Subcutaneous abdominal adipose tissue (tissue), 5 donors: Measurements from ENCODE around the gene EFNA3.
A peak's percentile ranks its signal among the peaks of the same experiment; 100 is the strongest.

Experiments used
- H3K27ac ChIP-seq: one replicate; pipeline ENCODE4 v1.7.0; 2013; ENCODE audit warnings: low read depth, mild to moderate bottlenecking, inconsistent platforms, low read length, moderate library complexity
- H3K27me3 ChIP-seq, 5 donors: one replicate each; pipeline ENCODE4 v1.7.0; 2013; ENCODE audit warnings: low read length in 5 of 5, inconsistent platforms in 1 of 5; ENCODE audit not compliant: control insufficient read depth in 5 of 5, insufficient read depth in 4 of 5
- H3K36me3 ChIP-seq, 5 donors: one replicate each; pipeline ENCODE4 v1.7.0; 2013; ENCODE audit warnings: low read length in 5 of 5; ENCODE audit not compliant: control insufficient read depth in 5 of 5, insufficient read depth in 5 of 5
- H3K4me1 ChIP-seq, 5 donors: one replicate each; pipeline ENCODE4 v1.7.0; 2013; ENCODE audit warnings: low read length in 5 of 5, mild to moderate bottlenecking in 3 of 5, moderate library complexity in 1 of 5; ENCODE audit not compliant: control insufficient read depth in 5 of 5, insufficient read depth in 5 of 5
- H3K4me3 ChIP-seq, 5 donors: one replicate each; pipeline ENCODE4 v1.7.0; 2013; ENCODE audit warnings: low read length in 5 of 5, low read depth in 1 of 5
- H3K9ac ChIP-seq, 5 donors: one replicate each; pipeline ENCODE4 v1.7.0; 2013; ENCODE audit warnings: low read length in 5 of 5, mild to moderate bottlenecking in 4 of 5, moderate library complexity in 3 of 5
- H3K9me3 ChIP-seq, 5 donors: one replicate each; pipeline ENCODE4 v1.7.0; 2013; ENCODE audit warnings: low read length in 5 of 5; ENCODE audit not compliant: control insufficient read depth in 5 of 5
- donor health status: healthy.
- donor health status: healthy.
- donor health status: healthy.
- donor health status: healthy.
- donor health status: healthy.

EFNA3 gene

GRCh38 chr1:155048449-155049334 is 29.9 kb upstream of the EFNA3 start:
- no peak overlapping the region for H3K4me3 ChIP-seq
- no peaks in the 10 kb centered on the region for H3K9me3 ChIP-seq
- no peaks in the 10 kb centered on the region for H3K27me3 ChIP-seq
- no peak overlapping the region for H3K27ac ChIP-seq
- H3K9ac ChIP-seq = peak overlapping the region in 1 of 5 donors; percentile 21
- H3K4me1 ChIP-seq = peaks cover 19 to 57% (median 49%) of the 10 kb centered on the region in 5 donors
- peaks cover 0 to 4% (median under 1%) of the 10 kb centered on the region in 5 donors for H3K36me3 ChIP-seq

GRCh38 chr1:155049651-155050559 is 28.7 kb upstream of the EFNA3 start:
- H3K36me3 ChIP-seq = peaks cover 0 to 16% (median 10%) of the 10 kb centered on the region in 5 donors

GRCh38 chr1:155050560-155051341 is 27.9 kb upstream of the EFNA3 start, which contains the start of gene ADAM15:
Gene ADAM15 (plus strand): TSS chr1:155051316. CDS start chr1:155051387, 71 bp downstream.
- H3K36me3 ChIP-seq = peaks cover 0 to 22% (median 15%) of the 10 kb centered on the region in 5 donors
- H3K4me1 ChIP-seq = peaks cover 13 to 46% (median 46%) of the 10 kb centered on the region in 5 donors

More at GRCh38 chr1:155049651-155050559, 28.7 kb upstream of the EFNA3 start:
- no peaks in the 10 kb centered on the region for H3K27me3 ChIP-seq
- peak overlapping the region; percentile 25 to 80 (median 73) for H3K9ac ChIP-seq
- H3K9me3 ChIP-seq = no peaks in the 10 kb centered on the region
- peak overlapping the region; percentile 16 to 85 (median 77) for H3K4me3 ChIP-seq
- peaks cover 16 to 51% (median 50%) of the 10 kb centered on the region in 5 donors for H3K4me1 ChIP-seq
- H3K27ac ChIP-seq = peak overlapping the region; percentile 86

GRCh38 chr1:155051342-155051776 is 27.3 kb upstream of the EFNA3 start:
- Histone ChIP-seq H3K9me3 (no peaks in the 10 kb centered on the region), H3K27ac (peak overlapping the region; percentile 86), H3K36me3 (peaks cover 0 to 28% (median 21%) of the 10 kb centered on the region in 5 donors), H3K4me3 (peak overlapping the region; percentile 66 to 87 (median 83)), H3K27me3 (no peaks in the 10 kb centered on the region), H3K4me1 (peaks cover 13 to 46% (median 46%) of the 10 kb centered on the region in 5 donors), H3K9ac (peak overlapping the region; percentile 38 to 92 (median 82))

More at GRCh38 chr1:155050560-155051341, 27.9 kb upstream of the EFNA3 start, which contains the start of gene ADAM15:
- H3K9ac ChIP-seq = peak within 1 kb of the TSS; percentile 66 to 92 (median 82)
- peak within 1 kb of the TSS; percentile 66 to 87 (median 83) for H3K4me3 ChIP-seq
- no peaks in the 10 kb centered on the region for H3K27me3 ChIP-seq
- H3K9me3 ChIP-seq = no peaks in the 10 kb centered on the region
- H3K27ac ChIP-seq = peak within 1 kb of the TSS; percentile 86

GRCh38 chr1:155051777-155052398 is 26.7 kb upstream of the EFNA3 start:
- Histone ChIP-seq H3K4me3 (peak overlapping the region; percentile 66 to 87 (median 83)), H3K27ac (peak overlapping the region; percentile 86), H3K4me1 (peaks cover 13 to 46% (median 46%) of the 10 kb centered on the region in 5 donors), H3K27me3 (no peaks in the 10 kb centered on the region), H3K9ac (peak overlapping the region; percentile 66 to 92 (median 82)), H3K36me3 (peaks cover 0 to 33% (median 26%) of the 10 kb centered on the region in 5 donors), H3K9me3 (no peaks in the 10 kb centered on the region)

- peak overlapping the region; percentile 66 to 92 (median 82) for H3K9ac ChIP-seq
- H3K27ac ChIP-seq = peak overlapping the region; percentile 86
- H3K36me3 ChIP-seq = peaks cover 0 to 42% (median 34%) of the 10 kb centered on the region in 5 donors
- no peaks in the 10 kb centered on the region for H3K27me3 ChIP-seq
- H3K9me3 ChIP-seq = no peaks in the 10 kb centered on the region
- H3K4me3 ChIP-seq = peak overlapping the region; percentile 66 to 87 (median 83)
- H3K4me1 ChIP-seq = peaks cover 13 to 46% (median 46%) of the 10 kb centered on the region in 5 donors
Observed at GRCh38 chr1:155052439-155053395, 25.9 kb upstream of the EFNA3 start.

- H3K27ac ChIP-seq = no peak overlapping the region
- H3K27me3 ChIP-seq = no peaks in the 10 kb centered on the region
- peaks cover 13 to 46% (median 44%) of the 10 kb centered on the region in 5 donors for H3K4me1 ChIP-seq
- peak overlapping the region in 2 of 5 donors; percentile 3 to 13 for H3K4me3 ChIP-seq
- H3K36me3 ChIP-seq = peaks cover 0 to 51% (median 43%) of the 10 kb centered on the region in 5 donors
- H3K9me3 ChIP-seq = no peaks in the 10 kb centered on the region
- no peak overlapping the region for H3K9ac ChIP-seq
Observed at GRCh38 chr1:155053531-155054105, 25.0 kb upstream of the EFNA3 start.

GRCh38 chr1:155057104-155057503 is 21.5 kb upstream of the EFNA3 start:
- no peaks in the 10 kb centered on the region for H3K27me3 ChIP-seq
- H3K4me3 ChIP-seq = no peak overlapping the region
- H3K9me3 ChIP-seq = no peaks in the 10 kb centered on the region
- peaks cover 0 to 77% (median 70%) of the 10 kb centered on the region in 5 donors for H3K36me3 ChIP-seq
- H3K4me1 ChIP-seq = peaks cover 7 to 37% (median 26%) of the 10 kb centered on the region in 5 donors
- H3K27ac ChIP-seq = no peak overlapping the region
- no peak overlapping the region for H3K9ac ChIP-seq
